Astrocyte (in vitro differentiated cells and primary cell): ENCODE measurements around the gene PPFIA1. TPM values are rescaled to one million over a fixed set of nuclear protein-coding genes. Genes with fewer than 3 reads are reported as not detected.
A peak's percentile ranks its signal among the peaks of the same experiment; 100 is the strongest.

Experiments
- DNase-seq: peaks from one replicate; pipeline ENCODE4 v3.0.0-alpha.2; 2010; ENCODE audit warnings: low read depth
- FAIRE-seq: peaks from 2 replicates; lab custom pipeline; 2011; peaks lifted over from hg19 to GRCh38; lab: Jason Lieb, UNC
- H2AFZ ChIP-seq: 2 replicates; pipeline ENCODE4 v1.6.0; 2012; ENCODE audit warnings: low read depth, low read length, inconsistent platforms
- H3K27ac ChIP-seq: 2 replicates; pipeline ENCODE4 v1.5.1; 2011; ENCODE audit warnings: low read depth, low read length, inconsistent platforms
- H3K27me3 ChIP-seq: 2 replicates; pipeline ENCODE4 v1.6.0; 2011; ENCODE audit warnings: low read length, inconsistent platforms; ENCODE audit not compliant: insufficient read depth
- H3K36me3 ChIP-seq: 2 replicates; pipeline ENCODE4 v1.5.1; 2011; ENCODE audit warnings: low read length, inconsistent platforms; ENCODE audit not compliant: insufficient read depth
- H3K4me1 ChIP-seq: 2 replicates; pipeline ENCODE4 v1.5.1; 2011; ENCODE audit warnings: low read length, inconsistent platforms; ENCODE audit not compliant: insufficient read depth
- H3K4me2 ChIP-seq: 2 replicates; pipeline ENCODE4 v1.6.0; 2012; ENCODE audit warnings: low read length, inconsistent platforms
- H3K4me3 ChIP-seq: 2 replicates; pipeline ENCODE4 v1.5.1; 2011; ENCODE audit warnings: low read depth, mild to moderate bottlenecking, low read length, inconsistent platforms; ENCODE audit not compliant: insufficient read depth
- H3K79me2 ChIP-seq: 2 replicates; pipeline ENCODE4 v1.6.0; 2012; ENCODE audit warnings: mild to moderate bottlenecking, low read length, inconsistent platforms; ENCODE audit not compliant: insufficient read depth
- H3K9ac ChIP-seq: 2 replicates; pipeline ENCODE4 v1.6.0; 2012; ENCODE audit warnings: mild to moderate bottlenecking, low read length, inconsistent platforms
- H3K9me3 ChIP-seq: 2 replicates; pipeline ENCODE4 v1.5.1; 2012; ENCODE audit warnings: low read depth, mild to moderate bottlenecking, low read length, inconsistent platforms; ENCODE audit not compliant: insufficient read depth
- H4K20me1 ChIP-seq: 2 replicates; pipeline ENCODE4 v1.6.0; 2012; ENCODE audit warnings: low read length, inconsistent platforms; ENCODE audit not compliant: insufficient read depth
- H3K27ac Mint-ChIP-seq: one replicate; pipeline ENCODE4 v1.8.0; 2021; ENCODE audit warnings: mild to moderate bottlenecking, mixed read lengths; ENCODE audit not compliant: unreplicated experiment
- H3K27me3 Mint-ChIP-seq: one replicate; pipeline ENCODE4 v1.8.0; 2021; ENCODE audit warnings: low read depth, mixed read lengths; ENCODE audit not compliant: unreplicated experiment
- H3K36me3 Mint-ChIP-seq: one replicate; pipeline ENCODE4 v1.8.0; 2021; ENCODE audit warnings: low read depth, mixed read lengths; ENCODE audit not compliant: unreplicated experiment
- H3K4me1 Mint-ChIP-seq: one replicate; pipeline ENCODE4 v1.8.0; 2021; ENCODE audit warnings: low read depth, mixed read lengths; ENCODE audit not compliant: unreplicated experiment
- H3K4me3 Mint-ChIP-seq: one replicate; pipeline ENCODE4 v1.8.0; 2021; ENCODE audit warnings: mild to moderate bottlenecking, moderate library complexity, mixed read lengths; ENCODE audit not compliant: unreplicated experiment
- H3K9me3 Mint-ChIP-seq: one replicate; pipeline ENCODE4 v1.8.0; 2021; ENCODE audit warnings: mild to moderate bottlenecking, mixed read lengths; ENCODE audit not compliant: unreplicated experiment
- CTCF ChIP-seq: IDR thresholded peaks from 2 replicates; pipeline ENCODE4 v1.5.1; 2011; ENCODE audit warnings: low read depth, mild to moderate bottlenecking, inconsistent platforms, low read length, moderate library complexity; ENCODE audit not compliant: insufficient read depth
- EZH2 ChIP-seq: IDR thresholded peaks from 2 replicates; pipeline ENCODE4 v1.6.1; 2012; ENCODE audit warnings: mild to moderate bottlenecking, low read length, inconsistent platforms; ENCODE audit not compliant: insufficient read depth
- total RNA-seq: library from RNA; stranded (reverse); gene quantifications from 2 replicates; pipeline ENCODE4 v1.2.1, GENCODE V29; 2021

Gene PPFIA1
- total RNA-seq, 1 donor from 2014 or later = 54.7 TPM

GRCh38 chr11:70423523-70424505, 153.3 kb downstream of the PPFIA1 start:
- peaks cover 54% of the 10 kb centered on the region for H3K36me3 ChIP-seq
- Mint-ChIP-seq H3K9me3 (no peaks in the 10 kb centered on the region), H3K36me3 (peaks cover 53% of the 10 kb centered on the region), H3K4me1 (peaks cover 22% of the 10 kb centered on the region), H3K4me3 (no peak overlapping the region), H3K27ac (no peak overlapping the region), H3K27me3 (no peaks in the 10 kb centered on the region)
- H3K4me2 ChIP-seq = peak overlapping the region; percentile 19
- no peak overlapping the region for H2AFZ ChIP-seq
- H3K27me3 ChIP-seq = no peaks in the 10 kb centered on the region
- no peak overlapping the region for H3K4me3 ChIP-seq
- H3K9ac ChIP-seq = no peak overlapping the region
- H3K79me2 ChIP-seq = peaks cover 38% of the 10 kb centered on the region
- H4K20me1 ChIP-seq = peaks cover 81% of the 10 kb centered on the region
- FAIRE-seq (peak; percentile 83), DNase-seq (peak; percentile 90)
- H3K27ac ChIP-seq = no peak overlapping the region
- peaks cover 26% of the 10 kb centered on the region for H3K4me1 ChIP-seq
- TF ChIP-seq EZH2 = no peak
- no peak for TF ChIP-seq CTCF
- H3K9me3 ChIP-seq = no peaks in the 10 kb centered on the region

- Mint-ChIP-seq H3K36me3 (peaks cover 51% of the 10 kb centered on the region), H3K27ac (no peak overlapping the region), H3K9me3 (no peaks in the 10 kb centered on the region), H3K4me1 (peaks cover 17% of the 10 kb centered on the region), H3K27me3 (no peaks in the 10 kb centered on the region), H3K4me3 (no peak overlapping the region)
- peaks cover 44% of the 10 kb centered on the region for H3K79me2 ChIP-seq
- H3K9ac ChIP-seq = no peak overlapping the region
- TF ChIP-seq EZH2 (no peak), CTCF (no peak)
- H3K36me3 ChIP-seq = peaks cover 51% of the 10 kb centered on the region
- H3K9me3 ChIP-seq = no peaks in the 10 kb centered on the region
- DNase-seq = no peak
- peaks cover 90% of the 10 kb centered on the region for H4K20me1 ChIP-seq
- H3K4me1 ChIP-seq = peaks cover 22% of the 10 kb centered on the region
- H3K4me3 ChIP-seq = no peak overlapping the region
- FAIRE-seq = no peak
- H3K27ac ChIP-seq = no peak overlapping the region
- H3K27me3 ChIP-seq = no peaks in the 10 kb centered on the region
- H2AFZ ChIP-seq = no peak overlapping the region
- no peak overlapping the region for H3K4me2 ChIP-seq
Observed at GRCh38 chr11:70424765-70425344, 154.4 kb downstream of the PPFIA1 start.
